ENCODE measurements around the gene ISCU. TPM values are rescaled to one million over a fixed set of nuclear protein-coding genes. Genes with fewer than 3 reads are reported as not detected.

ISCU gene
- total RNA-seq = 84.1 and 97.3 TPM in 2 replicates

GRCh38 chr12:108562348-108563135, at the start of gene ISCU:
Gene ISCU (plus strand): TSS chr12:108562596. CDS start chr12:108562623, 27 bp downstream.

GRCh38 chr12:108514973-108515814, 47.2 kb upstream of the ISCU start, which contains the start of gene FICD:
Gene FICD (plus strand): TSS chr12:108515277. CDS start chr12:108516973, 1,696 bp downstream.

GRCh38 chr12:108560752-108561719, 1.4 kb upstream of the ISCU start, which contains the start of gene SART3:
Gene SART3 (minus strand): TSS chr12:108561173. CDS start chr12:108561154, 19 bp downstream.

GRCh38 chr12:108597559-108598471, 35.4 kb downstream of the ISCU start, which contains the start of gene TMEM119:
Gene TMEM119 (minus strand): TSS chr12:108598084. CDS start chr12:108592383, 5,701 bp downstream.

Other genes with a start within 250 kb of the ISCU start
- under 0.01 and 0.67 TPM in 2 replicates for gene CMKLR1, start 223.3 kb upstream of the ISCU start, total RNA-seq
- gene FICD, start 47.3 kb upstream of the ISCU start, total RNA-seq = 2.4 and 3.6 TPM in 2 replicates
- 27.5 and 34.8 TPM in 2 replicates for gene SART3, start 1.4 kb upstream of the ISCU start, total RNA-seq
- gene TMEM119, start 35.5 kb downstream of the ISCU start, total RNA-seq = 67.8 and 72.6 TPM in 2 replicates
- 0.74 and 2.4 TPM in 2 replicates for gene SELPLG, start 71.3 kb downstream of the ISCU start, total RNA-seq
- 162 and 223 TPM in 2 replicates for gene CORO1C, start 168.9 kb downstream of the ISCU start, total RNA-seq

Measured in bronchus fibroblast of lung (primary cell).